ENCODE measurements around the gene SYAP1.
"Not testable (repeated sequence)": the region's sequence is repeated elsewhere in the genome, so short reads cannot be mapped to it uniquely, and the experiment has no call there.

Gene SYAP1
- 71.7 to 137 reads per million in 2 donors for total RNA-seq

GRCh38 chrX:16719334-16720084 is at the start of gene SYAP1:
SYAP1 (plus strand) TSS chrX:16719612; CDS start chrX:16719725, 113 bp downstream.
- DNase-seq: peak; percentile 99

- no peak for DNase-seq
Observed at GRCh38 chrX:16671005-16671404, 48.4 kb upstream of the SYAP1 start.

GRCh38 chrX:16678689-16679088 is 40.7 kb upstream of the SYAP1 start:
- DNase-seq: no peak

GRCh38 chrX:16683007-16683664 is 36.3 kb upstream of the SYAP1 start:
- DNase-seq: no peak

GRCh38 chrX:16687514-16687913 is 31.9 kb upstream of the SYAP1 start:
- no peak for DNase-seq

GRCh38 chrX:16695079-16695676 is 24.2 kb upstream of the SYAP1 start:
- DNase-seq: peak; percentile 70

- no peak for DNase-seq
Observed at GRCh38 chrX:16696956-16697355, 22.5 kb upstream of the SYAP1 start.

GRCh38 chrX:16699389-16699788 is 20.0 kb upstream of the SYAP1 start:
- DNase-seq: no peak

GRCh38 chrX:16700734-16701133 is 18.7 kb upstream of the SYAP1 start:
- DNase-seq: no peak

- no peak for DNase-seq
Observed at GRCh38 chrX:16702700-16703599, 16.5 kb upstream of the SYAP1 start.

GRCh38 chrX:16705370-16705769 is 14.0 kb upstream of the SYAP1 start:
- no peak for DNase-seq

GRCh38 chrX:16708016-16708415 is 11.4 kb upstream of the SYAP1 start:
- no peak for DNase-seq

GRCh38 chrX:16711219-16711811 is 8.1 kb upstream of the SYAP1 start:
- DNase-seq: no peak

GRCh38 chrX:16711893-16712547 is 7.4 kb upstream of the SYAP1 start:
- no peak for DNase-seq

- peak; percentile 26 for DNase-seq
Observed at GRCh38 chrX:16712548-16713155, 6.8 kb upstream of the SYAP1 start, which contains the start of gene CTPS2. CTPS2 (minus strand) TSS chrX:16712669; CDS start chrX:16702902, 9,767 bp downstream.

GRCh38 chrX:16714504-16714903 is 4.9 kb upstream of the SYAP1 start:
- DNase-seq: no peak

- DNase-seq: not testable (repeated sequence)
Observed at GRCh38 chrX:16715638-16716037, 3.8 kb upstream of the SYAP1 start.

- DNase-seq: not testable (repeated sequence)
Observed at GRCh38 chrX:16716451-16716850, 3.0 kb upstream of the SYAP1 start.

- DNase-seq: no peak
Observed at GRCh38 chrX:16718824-16719333, 533 bp upstream of the SYAP1 start.

- no peak for DNase-seq
Observed at GRCh38 chrX:16722481-16722880, 3.1 kb downstream of the SYAP1 start.

- DNase-seq: no peak
Observed at GRCh38 chrX:16725072-16725471, 5.7 kb downstream of the SYAP1 start.

Data from T-helper 9 cell (primary cell).